Activated T-cell treated with anti-CD3 and anti-CD28 coated beads for 24 hours (primary cell): ENCODE results near the gene SPHKAP.
"Not testable (repeated sequence)": the region's sequence is repeated elsewhere in the genome, so short reads cannot be mapped to it uniquely, and the experiment has no call there.

Experiments used
- DNase-seq: peaks from one replicate; pipeline ENCODE4 v3.0.0-alpha.2; 2020; ENCODE audit warnings: low read depth

SPHKAP gene

GRCh38 chr2:228094377-228094921 lies 87.0 kb downstream of the SPHKAP start:
- DNase-seq = no peak

GRCh38 chr2:228092056-228092455 lies 89.4 kb downstream of the SPHKAP start:
- no peak for DNase-seq

GRCh38 chr2:228086561-228086960 lies 94.9 kb downstream of the SPHKAP start:
- no peak for DNase-seq

DNA sequence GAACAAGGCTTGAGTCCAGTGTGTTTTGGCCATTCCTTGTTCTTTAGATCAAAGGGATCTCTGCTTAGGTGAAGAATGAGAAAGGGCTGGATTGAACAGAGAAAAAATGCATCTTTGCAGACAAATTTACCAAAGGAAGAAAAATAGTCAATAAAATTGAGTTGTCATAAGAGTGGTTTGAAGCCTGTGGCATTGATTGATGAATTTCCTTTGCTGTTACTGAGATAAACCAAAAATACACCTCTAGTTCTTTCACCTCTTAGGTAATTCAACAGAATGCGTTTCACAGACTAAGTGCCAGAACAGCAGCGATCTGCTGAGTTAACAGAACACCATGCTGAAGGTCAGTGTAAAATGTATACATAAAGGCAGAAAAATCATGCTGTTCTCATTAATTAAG lies 96.8 kb downstream of the SPHKAP start:
- no peak for DNase-seq

GRCh38 chr2:228083131-228083530 lies 98.4 kb downstream of the SPHKAP start:
- no peak for DNase-seq

DNA sequence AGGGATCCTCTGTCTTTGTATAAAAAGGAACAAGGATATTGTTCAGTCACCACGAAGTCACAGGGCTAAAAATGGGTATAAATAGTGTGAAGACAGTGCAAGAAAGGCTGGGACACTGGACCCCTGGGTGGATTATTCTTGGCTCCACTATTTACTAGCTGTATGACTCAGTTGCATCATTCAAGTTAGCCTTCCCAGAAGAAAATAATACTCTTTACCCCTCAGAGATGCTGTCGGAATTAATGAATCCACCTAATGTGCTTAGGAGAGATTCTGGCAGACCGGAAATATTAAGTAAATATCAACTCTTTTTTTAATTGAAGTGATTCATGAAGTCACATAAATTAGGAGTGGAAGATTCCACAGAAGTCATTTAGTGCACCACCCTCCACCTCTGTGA lies 98.9 kb downstream of the SPHKAP start:
- DNase-seq = no peak

- no peak for DNase-seq
Measured at GRCh38 chr2:228079194-228079593, 102.3 kb downstream of the SPHKAP start.

- DNase-seq = not testable (repeated sequence)
Measured at GRCh38 chr2:228076695-228077094, 104.8 kb downstream of the SPHKAP start.

DNA sequence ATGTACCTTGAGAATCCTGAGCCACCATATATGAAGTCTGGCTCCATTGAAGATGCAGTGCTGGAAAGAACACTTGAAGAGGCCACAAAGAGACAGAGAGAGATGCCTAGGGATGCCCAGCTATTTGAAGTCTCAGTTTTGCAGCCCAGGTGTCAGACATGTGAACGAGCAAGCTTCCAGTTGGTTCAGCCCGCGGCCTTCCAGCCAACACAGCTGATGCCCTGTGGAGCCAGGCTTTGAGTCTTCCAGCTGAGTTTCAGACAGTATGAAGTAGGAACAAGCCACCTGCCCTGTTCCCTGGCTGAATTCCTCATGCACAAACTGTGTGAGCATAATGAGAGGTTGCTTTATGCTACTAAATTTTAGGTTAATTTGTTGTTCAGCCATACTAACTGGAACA lies 108.8 kb downstream of the SPHKAP start:
- no peak for DNase-seq

GRCh38 chr2:228067309-228067708 lies 114.2 kb downstream of the SPHKAP start:
- no peak for DNase-seq

DNA sequence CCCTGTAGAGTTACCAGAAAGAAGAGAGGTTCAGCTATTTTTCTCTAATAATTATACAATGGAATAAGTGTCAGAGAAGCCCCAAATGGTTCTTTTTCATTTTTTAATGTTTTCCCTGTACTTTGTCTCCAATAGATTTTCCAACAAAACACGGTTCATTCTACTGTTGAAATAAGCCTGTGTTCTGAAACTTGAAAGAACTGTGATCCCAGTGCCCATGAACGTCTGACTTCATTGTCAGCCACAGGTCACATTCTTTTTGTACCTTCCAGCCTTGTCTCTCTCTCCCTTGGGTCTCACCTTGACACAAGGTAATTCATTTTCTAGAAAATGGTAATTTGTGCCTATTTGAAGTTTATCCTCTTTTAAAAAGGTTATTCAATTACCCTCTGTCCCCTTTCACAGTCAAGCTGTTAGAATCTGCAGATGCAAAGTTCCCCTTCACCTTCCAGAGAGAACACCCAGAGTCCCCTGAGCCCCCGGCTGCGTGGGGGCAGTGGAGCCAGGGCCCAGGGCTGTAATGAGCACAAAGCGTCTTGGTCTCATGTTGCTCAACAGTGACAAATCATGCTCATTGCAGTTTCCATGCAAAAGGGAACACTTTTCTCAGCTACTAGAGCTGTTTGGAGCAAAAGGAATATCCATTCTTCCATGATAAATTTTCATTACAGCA lies 115.2 kb downstream of the SPHKAP start:
- no peak for DNase-seq

- no peak for DNase-seq
Measured at GRCh38 chr2:228065686-228066085, 115.8 kb downstream of the SPHKAP start.

DNA sequence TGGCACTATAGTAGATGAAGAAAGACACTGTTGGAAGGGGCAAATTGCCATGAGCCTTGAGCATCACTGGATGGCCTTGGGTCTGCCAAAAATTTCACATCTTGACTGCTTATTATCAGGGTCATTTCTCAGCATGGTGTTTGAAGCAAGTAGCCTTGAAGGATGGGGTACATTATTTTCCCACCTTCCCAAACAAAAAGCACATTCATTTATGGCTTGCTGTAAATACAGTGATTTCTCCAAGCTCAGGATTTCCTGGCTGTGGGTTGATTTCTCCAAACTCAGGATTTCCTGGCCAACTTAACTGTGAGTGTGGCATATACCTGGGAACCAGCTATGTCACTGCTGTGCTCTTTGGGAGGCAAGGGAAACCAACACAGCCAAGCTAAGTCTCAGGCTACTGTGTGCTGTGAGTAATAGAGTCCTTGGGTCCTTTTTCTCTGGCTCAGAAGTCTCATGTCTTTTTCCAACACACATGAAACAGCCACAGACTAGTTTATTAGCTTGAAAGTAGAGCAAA lies 116.6 kb downstream of the SPHKAP start:
- no peak for DNase-seq

DNA sequence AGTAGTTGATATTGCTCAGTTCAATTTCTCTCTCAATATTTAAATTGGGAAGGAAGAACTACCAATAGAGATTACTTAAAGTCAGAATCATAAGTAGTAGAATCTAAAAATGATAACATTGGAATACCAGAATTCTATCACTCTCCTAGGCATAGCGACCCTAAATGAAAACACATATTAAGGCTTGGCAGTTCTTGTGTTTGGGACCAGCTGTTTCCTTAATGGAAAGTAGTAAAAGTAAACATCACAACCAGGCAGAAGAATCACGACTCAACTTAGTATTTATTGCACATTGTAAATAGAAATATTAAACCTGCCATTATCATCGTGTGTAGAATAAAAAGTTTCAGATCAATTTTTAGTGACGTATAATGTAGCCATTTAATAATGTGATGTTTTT lies 117.5 kb downstream of the SPHKAP start:
- no peak for DNase-seq

DNA sequence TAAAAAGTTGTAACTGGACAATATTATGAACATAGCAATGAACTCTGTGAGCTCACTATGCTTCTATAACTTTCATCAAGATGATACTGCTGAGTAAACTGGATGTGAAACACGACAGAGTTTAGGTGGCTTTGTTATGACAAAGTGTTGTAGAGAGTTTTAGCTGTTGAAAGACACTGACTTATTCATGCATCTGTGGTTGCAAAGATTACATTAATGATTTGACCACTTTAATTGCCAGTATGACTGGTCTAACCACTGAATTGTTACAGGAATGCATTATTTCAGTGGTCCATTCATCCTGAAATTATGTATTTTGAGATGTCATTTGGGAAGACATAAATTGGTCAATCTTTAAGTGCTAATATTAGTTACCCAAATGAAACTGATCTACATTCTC lies 117.9 kb downstream of the SPHKAP start:
- DNase-seq = no peak

- no peak for DNase-seq
Measured at GRCh38 chr2:228059735-228060134, 121.8 kb downstream of the SPHKAP start.

DNA sequence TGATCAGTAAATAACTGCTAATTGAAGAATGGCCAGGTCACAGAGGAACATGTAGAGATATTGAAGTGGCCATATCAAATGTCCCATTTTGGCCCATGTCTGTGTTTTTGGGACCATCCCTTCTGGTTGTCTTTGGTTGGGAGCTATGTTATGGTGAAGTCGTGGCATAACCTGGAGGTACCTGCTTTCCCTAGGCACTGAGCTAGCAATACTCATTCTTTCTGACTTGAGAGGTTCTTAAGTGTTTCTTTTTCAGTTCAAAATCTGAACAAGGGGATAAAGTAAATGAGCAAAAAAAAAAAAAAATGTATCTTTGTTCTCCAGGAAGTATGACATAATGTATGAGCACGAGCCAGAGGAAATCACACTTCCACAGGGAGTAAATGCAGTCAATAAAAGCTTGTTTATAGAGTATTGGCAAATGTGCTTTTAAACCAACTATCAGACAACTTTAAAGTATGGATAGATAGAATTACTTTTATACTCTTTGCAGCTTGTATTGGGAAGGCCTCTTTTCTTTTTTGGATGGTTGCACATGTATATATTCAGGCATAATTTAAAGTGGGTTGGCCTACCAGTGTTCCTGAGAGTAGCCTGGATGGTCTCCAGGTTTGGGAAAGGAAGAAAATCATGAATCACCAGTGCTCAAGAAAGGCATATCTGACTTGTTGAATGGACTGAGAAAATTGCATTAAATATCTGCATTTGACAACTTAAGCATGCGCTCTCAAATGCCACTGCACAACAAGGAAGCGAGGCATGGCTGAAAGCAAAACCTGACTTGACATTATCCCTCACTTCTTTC lies 125.0 kb downstream of the SPHKAP start:
- DNase-seq = no peak

GRCh38 chr2:228048838-228049490 lies 132.5 kb downstream of the SPHKAP start:
- DNase-seq = no peak

DNA sequence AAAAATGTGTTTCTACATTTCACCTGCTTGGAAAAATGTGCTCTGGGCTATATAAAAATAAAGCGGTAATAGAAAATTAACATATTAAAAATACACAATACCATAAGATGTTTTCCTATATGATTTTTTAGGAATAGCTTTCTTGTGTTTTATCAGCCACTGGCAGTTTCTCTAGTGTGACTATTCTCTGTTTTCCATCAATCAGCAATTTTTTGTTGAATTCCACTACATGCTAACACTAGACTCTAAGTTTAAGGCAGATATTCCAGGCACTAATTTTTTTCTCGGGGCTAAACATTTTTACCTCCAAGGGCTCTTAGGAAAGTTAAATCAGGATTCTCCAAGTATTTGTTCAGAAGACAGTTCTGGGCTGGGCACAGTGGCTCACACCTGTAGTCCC lies 140.5 kb downstream of the SPHKAP start:
- DNase-seq = no peak

- no peak for DNase-seq
Measured at GRCh38 chr2:228039752-228040534, 141.5 kb downstream of the SPHKAP start.

GRCh38 chr2:228038967-228039366 lies 142.5 kb downstream of the SPHKAP start:
- no peak for DNase-seq

- DNase-seq = no peak
Measured at GRCh38 chr2:228037915-228038314, 143.6 kb downstream of the SPHKAP start.
